Kidney tubule cell (primary cell): Measurements from ENCODE around the gene CD248.
"Not testable (repeated sequence)": the region's sequence is repeated elsewhere in the genome, so short reads cannot be mapped to it uniquely, and the experiment has no call there.

Experiments
- DNase-seq: peaks from one replicate; pipeline ENCODE4 v3.0.0-alpha.2; 2018; ENCODE audit warnings: low spot score

Gene CD248

GRCh38 chr11:66276619-66277018 is 40.2 kb downstream of the CD248 start:
- not testable (repeated sequence) for DNase-seq

GRCh38 chr11:66275984-66276612 is 40.7 kb downstream of the CD248 start:
- DNase-seq, result no peak

- no peak for DNase-seq
Observed at GRCh38 chr11:66275396-66275795, 41.4 kb downstream of the CD248 start.

- no peak for DNase-seq
Observed at GRCh38 chr11:66274219-66274618, 42.6 kb downstream of the CD248 start.

GRCh38 chr11:66272596-66272995 is 44.2 kb downstream of the CD248 start:
- DNase-seq, result no peak

- no peak for DNase-seq
Observed at GRCh38 chr11:66271816-66272215, 45.0 kb downstream of the CD248 start.

- DNase-seq, result peak; percentile 48
Observed at GRCh38 chr11:66268952-66269905, 47.6 kb downstream of the CD248 start.

GRCh38 chr11:66268244-66268951 is 48.4 kb downstream of the CD248 start, which contains the start of gene RAB1B:
Gene RAB1B (plus strand): TSS chr11:66268639. CDS start chr11:66268680, 41 bp downstream.
- peak; percentile 99 for DNase-seq

GRCh38 chr11:66267379-66268243 is 49.2 kb downstream of the CD248 start:
- DNase-seq, result peak; percentile 80

GRCh38 chr11:66267039-66267378 is 49.8 kb downstream of the CD248 start:
- no peak for DNase-seq

- no peak for DNase-seq
Observed at GRCh38 chr11:66266378-66267038, 50.3 kb downstream of the CD248 start.

- no peak for DNase-seq
Observed at GRCh38 chr11:66265531-66266377, 51.1 kb downstream of the CD248 start.

GRCh38 chr11:66264914-66265313 is 51.9 kb downstream of the CD248 start:
- peak; percentile 31 for DNase-seq
